NT2/D1 (cell line): ENCODE data around the gene FBXO9.

ENCODE experiments used
- SUZ12 ChIP-seq: IDR thresholded peaks from 2 replicates; pipeline ENCODE4 v1.6.1; 2011; ENCODE audit not compliant: insufficient read length, insufficient read depth; ENCODE audit errors: extremely low read depth
- YY1 ChIP-seq: IDR thresholded peaks from 2 replicates; pipeline ENCODE4 v1.6.1; 2011; ENCODE audit not compliant: insufficient read length, insufficient read depth
- ZNF274 ChIP-seq: IDR thresholded peaks from 2 replicates; pipeline ENCODE4 v1.6.1; 2011; ENCODE audit warnings: mild to moderate bottlenecking, low read depth, low read length

GRCh38 chr6:53095270-53095669 is 30.1 kb downstream of the FBXO9 start:
- TF ChIP-seq YY1 (no peak), SUZ12 (no peak), ZNF274 (no peak)
